A549 (cell line): ENCODE measurements around the gene TRMT44.

ENCODE experiments used
- CTCF ChIP-seq: fragments of >200 bp; sonication (Bioruptor Twin); formaldehyde crosslinking; IDR thresholded peaks from 3 replicates; pipeline ENCODE4 v1.5.1; 2016
- FOSL2 ChIP-seq, 2 experiments: fragments of 450-650 bp in 1 of 2; fragments of >200 bp in 1 of 2; sonication (Bioruptor Twin) in 1 of 2; formaldehyde crosslinking; IDR thresholded peaks; 2 replicates each; pipeline versions ENCODE4 v1.5.0 to v1.6.1; 2016 to 2020; ENCODE audit warnings: mild to moderate bottlenecking in 1 of 2, moderate library complexity in 1 of 2
- MYC ChIP-seq: IDR thresholded peaks from 2 replicates; pipeline ENCODE4 v1.6.1; 2012; ENCODE audit warnings: mild to moderate bottlenecking, inconsistent platforms, low read length, improper control_type of control experiment, borderline replicate concordance
- POLR2AphosphoS2 ChIP-seq: conservative IDR thresholded peaks from 2 replicates; pipeline ENCODE4 v1.6.1; 2012; ENCODE audit warnings: low read length, improper control_type of control experiment, inconsistent platforms
- RCOR1 ChIP-seq: fragments of 150-350 bp; IDR thresholded peaks from 2 replicates; pipeline ENCODE4 v1.6.1; 2014; ENCODE audit warnings: antibody characterized with exemption, low read length, low read depth
- SMC3 ChIP-seq: fragments of >200 bp; sonication (Bioruptor Twin); formaldehyde crosslinking; IDR thresholded peaks from 3 replicates; pipeline ENCODE4 v1.6.1; 2018; ENCODE audit warnings: inconsistent platforms
- ZFP36 ChIP-seq: fragments of 450-650 bp; IDR thresholded peaks from 2 replicates; pipeline ENCODE4 v1.6.1; 2014; ENCODE audit warnings: borderline replicate concordance; ENCODE audit not compliant: partially characterized antibody

DNA sequence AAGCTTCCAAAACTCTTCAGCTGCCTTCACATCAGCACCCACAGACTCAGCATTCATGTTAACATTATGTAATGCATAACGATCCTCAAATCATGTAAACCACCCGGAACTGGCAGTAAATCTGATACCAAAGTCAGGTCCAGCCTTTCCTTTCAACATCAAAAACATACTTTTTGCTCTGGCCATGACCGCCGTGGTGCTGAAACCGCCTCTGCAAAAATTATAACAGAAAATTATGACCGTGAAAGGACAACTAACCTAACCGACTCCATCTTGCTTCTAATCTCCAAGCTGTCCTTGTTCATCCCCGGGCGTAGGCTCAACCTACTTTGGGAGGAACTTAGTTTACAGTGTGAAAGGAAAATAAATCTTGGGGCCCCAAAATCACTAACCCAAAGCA lies 51.6 kb downstream of the TRMT44 start:
- TF ChIP-seq MYC = no peak
- no peak for TF ChIP-seq CTCF
- no peak for TF ChIP-seq RCOR1
- TF ChIP-seq SMC3 = no peak
- TF ChIP-seq FOSL2 (IDR thresholded peaks at IDR 0.05) = no peak
- no peak for TF ChIP-seq FOSL2 (CRISPR knock-in tag; IDR thresholded peaks at IDR 0.05)
- no peak for TF ChIP-seq ZFP36
- TF ChIP-seq POLR2AphosphoS2 = no peak
